Lower leg skin (tissue), 4 donors: ENCODE data around the gene ABHD12. TPM values are rescaled to one million over a fixed set of nuclear protein-coding genes. Genes with fewer than 3 reads are reported as not detected.
A peak's percentile ranks its signal among the peaks of the same experiment; 100 is the strongest.

Experiments
- DNase-seq, 2 donors: peaks; one replicate each; pipeline ENCODE4 v3.0.0-alpha.2; 2019; ENCODE audit warnings: low spot score in 2 of 2
- H3K4me3 ChIP-seq: fragments of 200-600 bp; sonication (generic); 2 replicates; pipeline ENCODE4 v1.5.1; 2017; ENCODE audit warnings: mild to moderate bottlenecking, low read depth; ENCODE audit not compliant: poor library complexity, severe bottlenecking
- POLR2A ChIP-seq, 2 donors: fragments of 450-650 bp; IDR thresholded peaks; one replicate each; pipeline ENCODE4 v1.6.1; 2016 to 2017; ENCODE audit warnings: antibody characterized with exemption in 2 of 2, mild to moderate bottlenecking in 1 of 2, moderate library complexity in 1 of 2
- WGBS, 2 donors: methylation state at CpG; one replicate each; pipeline ENCODE4 v1.1.5; 2018; 5-methylcytosine and 5-hydroxymethylcytosine counted together
- intact Hi-C: fragments of 100-400 bp; cut with DNase I; formaldehyde crosslinking; loops from one replicate; pipeline ENCODE4 v1.15.0; 2023; ENCODE audit warnings: low total_unique reads
- total RNA-seq, 4 donors: library from RNA; depleted of rRNA; stranded (reverse); fragments of >200 nt; gene quantifications; one replicate each; pipeline ENCODE4 v1.1.0, GENCODE V29; 2016
- TF ChIP-seq, protein P1 (sequence below), 3 donors: fragments of 450-650 bp; IDR thresholded peaks; one replicate each; pipeline ENCODE4 v1.5.1; 2016; ENCODE audit warnings: antibody characterized with exemption in 3 of 3, mild to moderate bottlenecking in 3 of 3, moderate library complexity in 2 of 3

ABHD12 gene
- total RNA-seq, 4 donors from 2014 or later: 51.7 to 121 (median 103) TPM

DNA sequence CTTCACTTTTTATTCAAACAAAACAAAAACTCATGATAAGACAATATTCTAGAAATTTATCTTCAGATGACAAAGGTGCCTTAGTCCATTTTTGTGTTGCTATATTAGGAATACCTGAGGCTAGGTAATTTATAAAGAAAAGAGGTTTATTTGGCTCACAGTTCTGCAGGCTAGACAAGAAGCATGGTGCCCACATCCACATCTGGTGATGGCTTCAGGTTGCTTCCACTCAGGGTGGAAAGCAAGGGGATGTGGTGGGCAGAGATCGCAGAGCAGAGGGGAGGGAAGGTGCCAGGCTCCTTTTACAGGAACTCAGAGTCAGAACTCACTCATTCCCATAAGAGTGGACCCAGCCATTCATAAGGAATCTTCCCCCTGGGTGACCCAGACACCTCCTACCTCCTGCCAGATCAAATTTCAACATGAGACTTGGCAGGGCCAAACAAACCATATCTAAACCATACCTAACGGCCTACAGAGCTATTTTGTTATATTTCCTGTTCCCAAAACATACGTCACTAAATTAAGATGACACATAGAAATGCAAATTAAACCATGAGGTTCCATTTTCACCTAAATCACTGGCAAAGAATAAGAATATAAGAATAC is 26.4 kb downstream of the ABHD12 start:
- WGBS, 2 donors: 76 to 81% methylated on average over 3 of the region's 3 CpGs
- H3K4me3 ChIP-seq: no peak overlapping the region
- intact Hi-C loops: no loop called here

DNA sequence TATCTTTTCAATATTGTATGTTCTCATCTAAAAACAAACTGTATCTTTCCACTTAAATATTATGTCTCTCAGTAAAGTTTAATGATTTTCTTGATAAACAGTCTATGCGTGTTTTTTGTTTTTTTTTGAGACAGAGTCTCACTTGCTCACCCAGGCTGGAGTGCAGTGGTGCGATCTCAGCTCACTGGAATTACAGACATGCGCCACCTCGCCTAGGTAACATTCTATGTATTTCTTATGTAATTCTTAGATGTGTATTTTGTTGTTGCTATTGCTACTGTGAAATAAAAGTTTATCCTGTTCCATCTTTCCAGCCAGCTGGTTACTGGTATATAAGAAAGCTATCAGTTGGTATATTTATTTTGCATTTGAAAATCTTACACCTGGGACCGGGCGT is 29.4 kb downstream of the ABHD12 start:
- intact Hi-C loops: no loop called here
- DNase-seq: no peak
- TF ChIP-seq, protein P1, sequence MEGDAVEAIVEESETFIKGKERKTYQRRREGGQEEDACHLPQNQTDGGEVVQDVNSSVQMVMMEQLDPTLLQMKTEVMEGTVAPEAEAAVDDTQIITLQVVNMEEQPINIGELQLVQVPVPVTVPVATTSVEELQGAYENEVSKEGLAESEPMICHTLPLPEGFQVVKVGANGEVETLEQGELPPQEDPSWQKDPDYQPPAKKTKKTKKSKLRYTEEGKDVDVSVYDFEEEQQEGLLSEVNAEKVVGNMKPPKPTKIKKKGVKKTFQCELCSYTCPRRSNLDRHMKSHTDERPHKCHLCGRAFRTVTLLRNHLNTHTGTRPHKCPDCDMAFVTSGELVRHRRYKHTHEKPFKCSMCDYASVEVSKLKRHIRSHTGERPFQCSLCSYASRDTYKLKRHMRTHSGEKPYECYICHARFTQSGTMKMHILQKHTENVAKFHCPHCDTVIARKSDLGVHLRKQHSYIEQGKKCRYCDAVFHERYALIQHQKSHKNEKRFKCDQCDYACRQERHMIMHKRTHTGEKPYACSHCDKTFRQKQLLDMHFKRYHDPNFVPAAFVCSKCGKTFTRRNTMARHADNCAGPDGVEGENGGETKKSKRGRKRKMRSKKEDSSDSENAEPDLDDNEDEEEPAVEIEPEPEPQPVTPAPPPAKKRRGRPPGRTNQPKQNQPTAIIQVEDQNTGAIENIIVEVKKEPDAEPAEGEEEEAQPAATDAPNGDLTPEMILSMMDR (IDR thresholded peaks at IDR 0.05): no peak
- no peak for TF ChIP-seq POLR2A (IDR thresholded peaks at IDR 0.05)
- 86 to 90% methylated on average over 6 of the region's 6 CpGs for WGBS, 2 donors
- H3K4me3 ChIP-seq: no peak overlapping the region

More for the DNA sequence above, 26.4 kb downstream of the ABHD12 start:
- no peak for TF ChIP-seq POLR2A (IDR thresholded peaks at IDR 0.05)
- TF ChIP-seq, protein P1 (IDR thresholded peaks at IDR 0.05): no peak
- no peak for DNase-seq

DNA sequence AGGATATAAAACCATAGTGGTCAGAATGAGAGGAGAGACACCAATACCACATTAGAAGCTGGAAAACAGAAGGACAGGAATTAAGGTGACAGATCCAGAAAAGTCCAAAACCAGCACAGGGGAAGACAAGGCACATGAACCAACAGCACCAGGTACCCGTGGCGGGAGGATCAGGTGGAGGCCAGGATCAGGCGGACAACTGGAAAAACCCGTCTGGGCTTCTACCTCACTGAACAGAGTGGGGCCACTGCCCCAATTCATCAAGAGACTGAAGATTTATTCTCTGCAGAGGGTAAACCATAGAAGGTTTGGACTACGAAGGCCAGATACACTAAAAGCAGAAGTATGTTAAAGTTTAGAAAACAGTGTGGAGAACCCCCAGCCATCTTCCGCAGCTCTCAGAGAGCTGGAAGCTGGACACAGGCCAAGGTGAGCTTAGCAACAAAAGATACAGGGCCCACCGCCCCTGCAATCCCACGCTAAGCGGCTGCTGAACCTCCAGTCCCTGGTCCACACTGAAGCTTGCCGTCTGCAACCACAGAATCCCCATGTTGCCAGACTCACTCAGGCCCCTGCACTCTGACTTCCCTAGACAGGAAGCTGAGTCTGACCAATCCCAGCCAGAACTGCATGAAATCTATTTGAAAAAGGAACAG is 29.9 kb downstream of the ABHD12 start:
- TF ChIP-seq POLR2A (IDR thresholded peaks at IDR 0.05): no peak
- TF ChIP-seq, protein P1 (IDR thresholded peaks at IDR 0.05): no peak
- intact Hi-C loops: no loop called here
- DNase-seq: peak in 1 of 2 donors; percentile 81
- no peak overlapping the region for H3K4me3 ChIP-seq
- WGBS, 2 donors: 74 to 77% methylated on average over 10 of the region's 10 CpGs

DNA sequence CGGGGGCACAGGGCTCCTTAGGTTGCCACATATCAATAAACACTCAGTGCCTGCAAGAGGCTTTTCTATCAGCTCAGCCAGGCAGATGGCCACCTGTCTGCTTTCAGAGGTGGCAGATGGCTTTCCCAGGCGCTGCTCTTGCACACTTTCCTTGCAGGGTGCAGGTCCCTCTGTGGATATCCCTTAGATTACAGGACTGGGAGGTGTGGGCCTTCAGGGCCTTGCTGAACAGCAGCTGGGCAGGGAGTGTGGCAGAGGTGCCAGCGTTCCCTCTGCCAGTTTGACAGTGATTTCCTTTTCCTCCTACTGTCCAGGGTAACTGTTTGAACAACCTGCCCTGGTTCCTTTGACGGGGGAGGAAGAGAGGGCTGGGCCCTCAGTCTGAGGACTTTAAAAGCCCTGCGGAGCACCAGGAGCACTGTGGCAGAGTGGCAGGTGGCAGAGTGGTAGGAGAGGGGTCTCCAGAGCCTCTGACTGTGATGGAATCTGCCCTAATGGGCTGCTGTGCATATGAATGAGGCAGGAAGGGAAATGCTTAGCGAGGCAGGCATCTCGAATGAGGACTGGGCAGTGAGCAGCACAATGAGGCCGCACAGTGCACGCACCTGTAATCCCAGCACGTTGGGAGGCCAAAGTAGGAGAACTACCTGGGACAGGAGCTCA is 34.2 kb downstream of the ABHD12 start:
- H3K4me3 ChIP-seq: no peak overlapping the region
- DNase-seq: no peak
- WGBS, 2 donors: 75 to 85% methylated on average over 8 to 10 of the region's 10 CpGs
- intact Hi-C loops: no loop called here
- TF ChIP-seq, protein P1 (IDR thresholded peaks at IDR 0.05): no peak
- TF ChIP-seq POLR2A (IDR thresholded peaks at IDR 0.05): no peak

DNA sequence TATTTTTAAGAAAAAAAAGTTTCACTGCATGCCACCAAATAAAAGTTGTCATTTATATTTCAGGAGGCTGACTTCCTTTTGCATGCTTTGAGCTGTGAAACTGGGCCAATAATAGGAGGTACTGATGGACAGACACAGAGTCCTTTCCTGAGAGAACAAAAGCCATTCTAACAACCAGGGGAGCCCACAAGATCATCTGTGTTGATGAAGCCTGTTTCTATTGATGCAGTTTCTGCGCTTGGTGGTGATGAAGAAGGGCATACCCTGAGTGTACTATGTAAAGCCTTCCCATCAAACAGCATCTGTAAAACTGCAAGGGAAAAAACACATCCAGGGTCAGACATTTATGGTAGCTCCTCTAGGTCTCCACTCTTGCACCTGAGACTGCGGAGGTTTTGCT is 34.8 kb downstream of the ABHD12 start:
- no peak for DNase-seq
- H3K4me3 ChIP-seq: no peak overlapping the region
- WGBS, 2 donors: 93 to 96% methylated on average over 2 of the region's 2 CpGs
- TF ChIP-seq, protein P1 (IDR thresholded peaks at IDR 0.05): no peak
- TF ChIP-seq POLR2A (IDR thresholded peaks at IDR 0.05): no peak
- intact Hi-C loops: no loop called here
